SK-N-SH treated with all-trans-retinoic acid at 6 μM for 48 hours (cell line): ENCODE measurements around the gene TBXAS1.

Experiments
- ARNTL ChIP-seq: fragments of 450-650 bp; formaldehyde crosslinking; IDR thresholded peaks from 2 replicates; pipeline ENCODE4 v1.5.0; 2020; ENCODE audit warnings: low read depth, mild to moderate bottlenecking, moderate library complexity, borderline replicate concordance
- GLIS3 ChIP-seq: fragments of 250-450 bp; sonication (Bioruptor Pico); IDR thresholded peaks from 2 replicates; pipeline ENCODE4 v1.5.0; 2020; ENCODE audit warnings: mild to moderate bottlenecking, moderate library complexity
- RARB ChIP-seq: fragments of 250-450 bp; sonication (Bioruptor Pico); IDR thresholded peaks from 2 replicates; pipeline ENCODE4 v1.8.0; 2021; ENCODE audit warnings: mild to moderate bottlenecking, moderate library complexity
- TCF4 ChIP-seq: fragments of 250-450 bp; sonication (Bioruptor Pico); IDR thresholded peaks from 2 replicates; pipeline ENCODE4 v1.8.0; 2021; ENCODE audit warnings: mild to moderate bottlenecking, moderate library complexity, borderline replicate concordance
- ZFP3 ChIP-seq: fragments of 250-450 bp; sonication (Bioruptor Pico); IDR thresholded peaks from 2 replicates; pipeline ENCODE4 v1.5.0; 2020; ENCODE audit warnings: mild to moderate bottlenecking, moderate library complexity
- ZNF565 ChIP-seq: fragments of 450-650 bp; formaldehyde crosslinking; conservative IDR thresholded peaks from 2 replicates; pipeline ENCODE4 v1.5.0; 2020; ENCODE audit warnings: low read depth, mild to moderate bottlenecking, moderate library complexity
- ZNF8 ChIP-seq: fragments of 450-650 bp; formaldehyde crosslinking; IDR thresholded peaks from 2 replicates; pipeline ENCODE4 v1.5.0; 2020; ENCODE audit warnings: mild to moderate bottlenecking, moderate library complexity
- TF ChIP-seq, protein P1 (sequence below): fragments of 250-450 bp; sonication (Bioruptor Pico); IDR thresholded peaks from 2 replicates; pipeline ENCODE4 v1.5.1; 2020; ENCODE audit warnings: low read depth, mild to moderate bottlenecking, moderate library complexity

DNA sequence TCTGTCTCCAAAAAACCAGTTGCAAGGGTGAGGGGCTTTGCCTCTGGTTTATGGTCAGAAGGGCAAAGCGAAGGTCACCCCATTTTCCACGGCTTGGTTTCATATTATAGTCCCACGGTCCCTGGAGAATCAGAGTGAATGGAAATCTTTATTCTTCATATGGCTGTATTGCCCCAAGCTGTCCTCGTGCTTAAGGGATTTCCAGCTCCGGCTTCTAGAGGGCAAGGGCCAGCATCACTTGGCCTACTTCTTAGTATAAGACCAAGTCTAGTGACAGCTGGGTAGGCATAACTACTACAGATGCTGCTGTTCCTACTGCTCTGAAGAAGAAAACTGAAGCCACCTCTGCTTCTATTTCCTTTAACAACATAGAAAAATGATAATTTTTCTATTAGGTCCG, 170.5 kb downstream of the TBXAS1 start:
- no peak for TF ChIP-seq ARNTL (CRISPR knock-in tag)
- TF ChIP-seq ZNF8 (CRISPR knock-in tag), result no peak
- no peak for TF ChIP-seq GLIS3 (CRISPR knock-in tag)
- TF ChIP-seq, protein P1, sequence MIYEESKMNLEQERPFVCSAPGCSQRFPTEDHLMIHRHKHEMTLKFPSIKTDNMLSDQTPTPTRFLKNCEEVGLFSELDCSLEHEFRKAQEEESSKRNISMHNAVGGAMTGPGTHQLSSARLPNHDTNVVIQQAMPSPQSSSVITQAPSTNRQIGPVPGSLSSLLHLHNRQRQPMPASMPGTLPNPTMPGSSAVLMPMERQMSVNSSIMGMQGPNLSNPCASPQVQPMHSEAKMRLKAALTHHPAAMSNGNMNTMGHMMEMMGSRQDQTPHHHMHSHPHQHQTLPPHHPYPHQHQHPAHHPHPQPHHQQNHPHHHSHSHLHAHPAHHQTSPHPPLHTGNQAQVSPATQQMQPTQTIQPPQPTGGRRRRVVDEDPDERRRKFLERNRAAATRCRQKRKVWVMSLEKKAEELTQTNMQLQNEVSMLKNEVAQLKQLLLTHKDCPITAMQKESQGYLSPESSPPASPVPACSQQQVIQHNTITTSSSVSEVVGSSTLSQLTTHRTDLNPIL (CRISPR knock-in tag), result no peak
- no peak for TF ChIP-seq TCF4
- no peak for TF ChIP-seq RARB (CRISPR knock-in tag)
- no peak for TF ChIP-seq ZNF565 (CRISPR knock-in tag)
- no peak for TF ChIP-seq ZFP3
